PFSK-1 (cell line): ENCODE data around the gene NAP1L1.

ENCODE experiments used
- FOXP2 ChIP-seq: optimal IDR thresholded peaks from 2 replicates; pipeline ENCODE3; 2011; ENCODE audit warnings: borderline replicate concordance, control low read depth, inconsistent platforms; ENCODE audit not compliant: insufficient read depth; ENCODE audit errors: extremely low read length, extremely low read depth
- POLR2AphosphoS5 ChIP-seq: IDR thresholded peaks from 2 replicates; pipeline ENCODE4 v1.6.1; 2012; ENCODE audit warnings: low read depth, mild to moderate bottlenecking, control low read depth, low read length, moderate library complexity
- REST ChIP-seq, 2 experiments: IDR thresholded peaks; 2 replicates each; pipeline versions ENCODE4 v1.6.1 to v1.8.0; 2011 to 2012; ENCODE audit warnings: low read depth in 2 of 2, low read length in 2 of 2, control low read depth in 1 of 2, inconsistent platforms in 1 of 2, mild to moderate bottlenecking in 1 of 2, moderate library complexity in 1 of 2; ENCODE audit not compliant: insufficient read depth in 1 of 2
- SIN3A ChIP-seq: IDR thresholded peaks from 2 replicates; pipeline ENCODE4 v1.6.1; 2012; ENCODE audit warnings: mild to moderate bottlenecking, low read length, moderate library complexity, borderline replicate concordance; ENCODE audit not compliant: insufficient read depth
- TAF1 ChIP-seq: IDR thresholded peaks from 2 replicates; pipeline ENCODE4 v1.6.1; 2012; ENCODE audit warnings: low read length, control low read depth, borderline replicate concordance; ENCODE audit not compliant: insufficient read depth

The NAP1L1 gene

GRCh38 chr12:76031081-76031413 is 53.4 kb downstream of the NAP1L1 start:
- TF ChIP-seq FOXP2 = peak; percentile 28
- no peak for TF ChIP-seq SIN3A

GRCh38 chr12:76030341-76031080 is 54.0 kb downstream of the NAP1L1 start:
- TF ChIP-seq POLR2AphosphoS5 = no peak
- peak; percentile 8 for TF ChIP-seq FOXP2

- TF ChIP-seq POLR2AphosphoS5 (no peak), FOXP2 (no peak), REST (IDR thresholded peaks at IDR 0.05; ENCODE audit: insufficient read depth in 1 of 2, low read depth in 2 of 2, low read length in 2 of 2) (no peak), TAF1 (no peak), SIN3A (no peak)
Measured at GRCh38 chr12:76029982-76030340, 54.5 kb downstream of the NAP1L1 start.

GRCh38 chr12:76028571-76029277 is 55.8 kb downstream of the NAP1L1 start:
- TF ChIP-seq FOXP2 = no peak
- TF ChIP-seq SIN3A = no peak
- TF ChIP-seq REST (IDR thresholded peaks at IDR 0.05; ENCODE audit: insufficient read depth in 1 of 2, low read depth in 2 of 2, low read length in 2 of 2) = no peak
- TF ChIP-seq POLR2AphosphoS5 = no peak
- no peak for TF ChIP-seq TAF1

GRCh38 chr12:76026643-76027063 is 57.8 kb downstream of the NAP1L1 start:
- TF ChIP-seq POLR2AphosphoS5 (no peak), REST (IDR thresholded peaks at IDR 0.05; ENCODE audit: insufficient read depth in 1 of 2, low read depth in 2 of 2, low read length in 2 of 2) (no peak), SIN3A (no peak), TAF1 (no peak), FOXP2 (no peak)
